Omental fat pad (tissue), 4 donors: Measurements from ENCODE around the gene FAM124A. TPM values are rescaled to one million over a fixed set of nuclear protein-coding genes. Genes with fewer than 3 reads are reported as not detected.
"Not testable (repeated sequence)": the region's sequence is repeated elsewhere in the genome, so short reads cannot be mapped to it uniquely, and the experiment has no call there.

Source experiments
- ATAC-seq: fragments of 150-250 bp; one replicate; pipeline ENCODE4 v1.9.1; 2016; ENCODE audit warnings: mild to moderate bottlenecking, moderate library complexity; ENCODE audit not compliant: low FRiP score
- DNase-seq: peaks from one replicate; pipeline ENCODE4 v3.0.0-alpha.2; 2019; ENCODE audit warnings: low spot score
- total RNA-seq, 4 donors: library from RNA; depleted of rRNA; stranded (reverse); fragments of >200 nt; gene quantifications; one replicate each; pipeline ENCODE4 v1.1.0, GENCODE V29; 2016
- TF ChIP-seq, protein P1 (sequence below), 3 donors: fragments of 450-650 bp; IDR thresholded peaks; one replicate each; pipeline ENCODE4 v1.5.1; 2016 to 2017; ENCODE audit warnings: antibody characterized with exemption in 3 of 3, mild to moderate bottlenecking in 3 of 3, moderate library complexity in 2 of 3

The FAM124A gene
- total RNA-seq, 4 donors from 2014 or later = 8.2 to 19.2 (median 13.2) TPM

DNA sequence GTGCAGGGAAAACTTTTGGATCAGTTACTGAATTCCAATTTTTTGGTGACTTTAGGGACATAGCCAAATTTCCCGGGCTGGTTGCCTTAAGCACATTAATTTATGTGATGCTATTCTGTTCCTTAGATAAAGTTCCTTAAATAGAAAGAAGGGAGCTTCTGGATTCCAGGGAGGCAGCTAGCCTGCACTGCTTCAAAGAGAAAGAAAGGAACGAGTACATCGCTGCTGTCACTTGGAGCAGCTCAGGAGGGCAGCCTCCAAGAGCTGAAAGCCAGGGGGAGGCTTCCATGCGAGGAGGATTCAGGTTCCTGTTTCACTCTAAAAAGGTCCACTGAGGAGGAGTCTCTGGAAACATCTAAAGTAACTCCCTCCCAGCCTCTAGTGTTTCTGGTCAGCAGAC lies 55.7 kb downstream of the FAM124A start:
- no peak for DNase-seq
- ATAC-seq = no peak
- TF ChIP-seq, protein P1, sequence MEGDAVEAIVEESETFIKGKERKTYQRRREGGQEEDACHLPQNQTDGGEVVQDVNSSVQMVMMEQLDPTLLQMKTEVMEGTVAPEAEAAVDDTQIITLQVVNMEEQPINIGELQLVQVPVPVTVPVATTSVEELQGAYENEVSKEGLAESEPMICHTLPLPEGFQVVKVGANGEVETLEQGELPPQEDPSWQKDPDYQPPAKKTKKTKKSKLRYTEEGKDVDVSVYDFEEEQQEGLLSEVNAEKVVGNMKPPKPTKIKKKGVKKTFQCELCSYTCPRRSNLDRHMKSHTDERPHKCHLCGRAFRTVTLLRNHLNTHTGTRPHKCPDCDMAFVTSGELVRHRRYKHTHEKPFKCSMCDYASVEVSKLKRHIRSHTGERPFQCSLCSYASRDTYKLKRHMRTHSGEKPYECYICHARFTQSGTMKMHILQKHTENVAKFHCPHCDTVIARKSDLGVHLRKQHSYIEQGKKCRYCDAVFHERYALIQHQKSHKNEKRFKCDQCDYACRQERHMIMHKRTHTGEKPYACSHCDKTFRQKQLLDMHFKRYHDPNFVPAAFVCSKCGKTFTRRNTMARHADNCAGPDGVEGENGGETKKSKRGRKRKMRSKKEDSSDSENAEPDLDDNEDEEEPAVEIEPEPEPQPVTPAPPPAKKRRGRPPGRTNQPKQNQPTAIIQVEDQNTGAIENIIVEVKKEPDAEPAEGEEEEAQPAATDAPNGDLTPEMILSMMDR (IDR thresholded peaks at IDR 0.05) = no peak

DNA sequence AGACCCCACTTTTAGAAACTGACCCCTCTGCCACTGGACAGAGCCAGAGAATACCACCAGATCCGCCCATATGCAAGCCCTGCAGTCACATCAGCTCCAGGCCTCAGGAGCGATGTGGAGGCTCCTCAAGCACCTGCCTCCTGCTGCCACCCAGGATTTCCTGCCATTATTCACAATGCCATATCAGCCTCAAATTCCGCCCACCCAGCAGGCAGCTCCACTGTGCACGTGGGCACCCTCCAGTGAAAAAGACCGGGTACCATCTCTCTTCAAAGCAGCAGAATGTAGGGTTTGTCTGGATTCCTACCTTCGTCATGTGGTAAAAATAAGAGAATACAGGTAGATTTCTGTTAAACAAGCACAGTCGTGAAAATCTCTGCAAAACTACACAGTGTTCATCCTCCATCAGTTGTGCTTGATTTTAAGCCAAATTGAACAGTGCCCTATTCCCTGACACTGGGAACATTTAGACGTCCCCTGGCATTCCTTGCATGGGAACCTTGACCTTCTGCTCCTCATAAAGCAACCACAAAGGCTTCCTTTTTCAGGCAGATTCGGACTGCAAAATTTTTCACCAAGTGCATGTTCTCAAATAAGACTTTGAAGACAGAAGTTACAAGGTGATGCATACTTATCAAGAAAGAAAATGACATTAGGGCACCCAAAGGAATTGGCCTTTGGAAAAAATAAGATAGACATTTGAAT lies 56.4 kb downstream of the FAM124A start:
- ATAC-seq = no peak
- TF ChIP-seq, protein P1 (IDR thresholded peaks at IDR 0.05) = no peak
- no peak for DNase-seq

DNA sequence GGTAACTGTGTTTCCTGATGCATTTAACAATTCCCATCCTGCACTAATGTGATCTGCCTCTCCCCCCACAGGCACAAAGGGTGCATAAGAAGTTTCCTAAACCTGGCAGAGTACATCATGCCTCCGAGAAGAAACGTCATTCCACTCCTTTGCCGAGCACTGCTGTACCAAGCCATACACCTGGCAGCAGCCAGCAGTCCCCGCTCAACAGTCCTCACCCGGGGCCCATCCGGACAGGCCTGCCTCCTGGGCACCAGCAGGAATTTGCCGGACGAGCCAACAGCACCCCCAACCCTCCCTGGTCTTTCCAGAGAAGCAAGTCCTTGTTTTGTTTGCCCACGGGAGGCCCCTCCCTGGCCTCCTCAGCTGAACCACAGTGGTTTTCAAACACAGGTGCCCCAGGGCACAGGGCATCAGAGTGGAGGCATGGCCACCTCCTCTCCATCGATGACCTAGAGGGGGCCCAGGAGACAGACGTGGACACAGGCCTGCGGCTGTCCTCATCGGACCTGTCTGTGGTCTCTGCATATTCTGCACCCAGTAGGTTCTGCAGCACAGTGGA lies 58.3 kb downstream of the FAM124A start:
- ATAC-seq (no peak), DNase-seq (no peak)
- TF ChIP-seq, protein P1 (IDR thresholded peaks at IDR 0.05) = no peak

DNA sequence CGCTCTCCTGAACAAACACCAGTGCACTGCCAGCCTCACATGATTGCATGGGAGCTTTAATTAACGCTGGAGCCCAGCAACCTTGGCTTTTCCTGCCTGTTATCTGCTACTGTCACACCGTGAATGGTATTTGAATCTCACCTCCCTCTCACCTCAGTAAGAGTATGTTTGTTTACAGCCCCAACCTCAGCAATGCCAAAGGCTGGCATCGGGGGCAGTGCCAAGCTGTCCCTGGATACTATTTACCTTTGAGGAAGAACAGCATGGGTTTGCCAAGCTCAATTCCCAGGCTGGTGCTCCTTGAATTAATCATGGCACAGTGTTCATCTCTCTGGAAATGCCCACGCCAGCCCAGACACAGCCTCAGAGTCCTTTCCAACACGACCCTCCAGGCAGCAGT lies 60.1 kb downstream of the FAM124A start:
- no peak for DNase-seq
- TF ChIP-seq, protein P1 (IDR thresholded peaks at IDR 0.05) = no peak
- no peak for ATAC-seq

DNA sequence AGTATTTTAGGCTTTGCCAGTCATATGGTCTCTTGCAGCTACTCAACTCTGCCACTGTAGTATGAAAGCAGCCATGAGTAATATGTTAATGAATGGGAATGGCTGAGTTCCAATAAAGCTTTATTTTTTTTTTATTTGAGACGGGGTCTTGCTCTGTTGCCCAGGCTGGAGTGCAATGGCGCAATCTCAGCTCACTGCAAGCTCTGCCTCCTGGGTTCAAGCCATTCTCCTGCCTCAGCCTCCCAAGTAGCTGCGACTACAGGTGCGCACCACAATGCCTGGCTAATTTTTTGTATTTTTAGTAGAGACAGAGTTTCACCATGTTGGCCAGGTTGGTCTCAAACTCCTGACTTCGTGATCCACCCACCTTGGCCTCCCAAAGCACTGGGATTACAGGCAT lies 60.7 kb downstream of the FAM124A start:
- DNase-seq = not testable (repeated sequence)

DNA sequence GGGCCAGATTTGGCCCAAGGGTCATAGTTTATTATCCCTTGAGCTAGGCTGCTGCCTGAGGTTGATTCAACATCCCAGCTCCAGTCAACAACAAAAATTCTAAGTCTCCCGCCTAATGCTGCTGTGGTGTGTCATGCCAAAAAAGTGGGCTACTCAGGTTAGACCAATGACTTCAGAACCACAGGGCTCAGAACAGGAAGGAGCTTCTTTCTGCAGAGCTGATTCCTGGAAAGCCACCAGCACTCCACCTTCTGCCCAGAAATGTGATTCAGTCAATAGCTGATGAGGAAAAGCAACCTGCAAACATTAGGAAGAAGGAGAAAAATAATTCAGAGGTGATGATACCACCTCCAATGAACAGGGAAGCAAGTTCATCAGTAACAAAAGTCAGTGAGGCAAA lies 61.2 kb downstream of the FAM124A start:
- TF ChIP-seq, protein P1 (IDR thresholded peaks at IDR 0.05) = no peak
- DNase-seq = no peak
- ATAC-seq = no peak

More for the DNA sequence above, 60.7 kb downstream of the FAM124A start:
- ATAC-seq = not testable (repeated sequence)

DNA sequence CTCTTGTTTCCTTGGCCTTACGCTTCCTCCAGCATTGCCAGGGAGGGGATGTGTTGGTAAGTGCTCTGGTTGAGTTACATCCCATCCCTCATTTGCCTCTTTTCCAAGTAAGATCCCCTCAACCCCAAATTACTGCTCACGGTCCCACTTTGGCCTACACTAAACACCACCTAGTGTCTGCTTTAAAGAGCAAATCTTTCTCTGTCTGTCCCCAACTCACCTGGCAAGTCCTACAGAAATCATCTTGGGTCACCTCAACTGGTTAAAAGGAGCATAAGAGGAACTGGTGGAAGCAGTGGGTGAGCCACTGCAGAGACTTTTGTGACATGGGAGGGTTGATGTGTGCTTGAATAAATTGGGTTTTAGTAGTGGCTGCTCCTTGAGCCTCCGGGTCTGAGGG lies 62.1 kb downstream of the FAM124A start:
- DNase-seq (no peak), ATAC-seq (no peak)
- TF ChIP-seq, protein P1 (IDR thresholded peaks at IDR 0.05) = no peak
